HG03571 (cell line): Measurements from ENCODE around the gene CEP135.
A peak's percentile ranks its signal among the peaks of the same experiment; 100 is the strongest.

ENCODE experiments used
- ATAC-seq: cut with Tn5 transposase; IDR thresholded peaks from one replicate; pipeline ENCODE4 v1.9.1; 2021; ENCODE audit not compliant: unreplicated experiment

CEP135 gene

GRCh38 chr4:56008206-56008605 is 59.5 kb downstream of the CEP135 start:
- no peak for ATAC-seq

- no peak for ATAC-seq
These were observed 77.9 kb downstream of the CEP135 start for GRCh38 chr4:56026596-56026995.

DNA sequence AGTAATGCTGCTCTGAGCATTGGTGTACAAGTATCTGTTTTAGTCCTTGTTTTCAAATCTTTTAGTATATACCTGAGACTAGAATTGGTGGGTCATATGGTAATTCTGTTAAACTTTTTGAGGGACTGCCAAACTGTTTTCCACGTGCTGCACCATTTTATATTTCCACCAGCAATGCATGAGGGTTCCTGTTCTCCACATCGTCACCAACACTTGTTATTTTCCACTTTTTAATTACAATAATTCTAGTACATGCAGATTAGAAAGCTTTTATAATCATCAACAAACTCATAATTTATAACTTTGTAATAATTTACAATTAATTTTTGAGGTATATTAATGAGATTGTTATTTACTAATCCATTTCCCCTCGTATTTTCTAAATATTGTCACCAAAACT is 79.4 kb downstream of the CEP135 start:
- no peak for ATAC-seq

GRCh38 chr4:56038487-56039162 is 89.9 kb downstream of the CEP135 start:
- no peak for ATAC-seq

GRCh38 chr4:56040842-56041241 is 92.1 kb downstream of the CEP135 start:
- no peak for ATAC-seq

- ATAC-seq = no peak
These were observed 93.5 kb downstream of the CEP135 start for GRCh38 chr4:56042225-56042624.

- no peak for ATAC-seq
These were observed 99.6 kb downstream of the CEP135 start for GRCh38 chr4:56048383-56048701.

DNA sequence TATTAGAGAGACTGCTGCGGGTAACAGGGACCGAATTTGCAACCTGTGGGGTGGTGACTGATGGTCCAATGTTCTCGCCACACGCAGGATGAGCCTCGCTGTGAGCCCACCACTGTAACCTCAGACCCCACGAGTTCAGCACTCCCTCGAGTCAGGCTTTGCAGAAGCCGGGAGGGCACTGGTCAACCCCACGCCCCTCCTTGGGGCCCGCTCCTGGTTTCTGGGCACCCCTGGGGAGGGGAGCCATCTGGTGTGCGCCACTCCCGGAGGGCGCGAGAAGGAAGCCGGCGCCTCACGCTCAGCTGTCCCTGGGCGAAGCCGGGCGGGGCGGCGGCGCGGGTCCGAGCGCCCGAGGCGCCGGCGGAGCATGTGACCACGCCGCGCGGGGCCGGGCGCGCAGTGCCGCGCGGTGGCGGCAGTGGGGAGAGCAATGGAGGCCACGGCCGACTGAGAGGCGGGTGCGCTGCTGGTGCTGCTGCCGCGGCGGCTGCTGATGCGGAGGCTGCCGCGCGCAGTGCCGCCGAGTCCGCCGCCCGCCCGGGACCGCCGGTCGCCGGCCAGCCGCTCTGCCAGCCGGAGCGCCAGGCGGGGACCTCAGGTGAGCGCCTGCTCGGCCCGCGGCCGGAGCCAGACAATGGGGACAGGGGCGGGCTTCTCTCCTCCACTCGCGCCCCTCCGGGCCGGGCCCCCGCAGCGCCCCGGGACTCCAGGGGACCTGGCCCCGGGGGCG is 100.1 kb downstream of the CEP135 start:
- peak; percentile 96 for ATAC-seq

DNA sequence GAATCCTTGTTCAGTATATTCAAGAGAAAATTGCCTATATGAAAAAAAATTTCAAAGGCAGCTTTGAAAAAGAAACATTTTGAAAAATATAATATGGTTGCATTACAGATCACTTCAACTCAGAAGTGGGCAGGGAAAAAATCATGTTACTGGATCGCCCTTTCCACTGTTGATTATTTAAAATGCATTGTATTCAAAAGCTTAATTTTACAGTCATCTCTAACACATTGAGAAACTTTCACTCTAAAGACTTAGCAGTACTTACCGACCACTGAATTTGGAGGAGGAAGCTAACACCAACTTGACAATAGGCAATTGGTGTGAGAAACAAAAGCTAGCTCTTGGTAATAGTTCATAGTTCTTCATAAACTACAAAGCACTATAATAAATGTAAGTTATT is 101.9 kb downstream of the CEP135 start:
- no peak for ATAC-seq

GRCh38 chr4:56051029-56051709 is 102.4 kb downstream of the CEP135 start:
- no peak for ATAC-seq

DNA sequence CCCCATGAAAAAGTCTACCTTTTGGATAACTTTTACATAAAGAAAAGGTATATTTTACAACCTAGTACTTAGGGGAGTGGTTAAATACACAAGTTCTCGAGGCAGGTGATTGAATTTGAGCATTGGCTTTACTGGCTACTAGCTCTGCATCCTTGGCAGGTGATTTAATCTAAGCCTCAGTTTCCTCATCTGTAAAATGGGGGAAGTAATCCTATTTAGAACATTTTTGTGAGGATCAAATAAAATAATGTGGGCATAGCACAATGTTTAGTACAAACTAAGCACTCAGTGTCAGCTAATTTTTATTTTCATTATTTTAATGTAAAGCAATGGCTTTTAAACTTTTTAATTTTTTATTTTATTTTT is 102.9 kb downstream of the CEP135 start:
- ATAC-seq = no peak

DNA sequence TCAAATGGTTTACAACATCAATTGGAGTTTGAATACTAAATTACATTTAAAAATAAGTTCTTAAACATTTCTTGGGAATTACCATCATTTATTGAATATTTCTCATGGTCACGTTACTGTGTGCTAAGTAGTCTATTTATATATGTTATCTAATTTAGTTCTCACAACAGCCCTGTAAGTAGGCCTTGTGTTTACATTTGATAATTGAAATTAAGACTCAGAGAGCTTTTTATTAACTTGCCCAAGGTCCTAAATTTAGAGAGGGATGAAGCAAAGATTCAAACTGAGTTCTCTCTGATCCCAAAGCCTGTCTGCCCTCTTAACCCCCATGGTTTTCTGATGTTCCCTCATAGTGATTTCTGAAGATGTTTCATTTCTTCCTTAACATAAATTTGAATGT is 103.7 kb downstream of the CEP135 start:
- ATAC-seq = no peak

DNA sequence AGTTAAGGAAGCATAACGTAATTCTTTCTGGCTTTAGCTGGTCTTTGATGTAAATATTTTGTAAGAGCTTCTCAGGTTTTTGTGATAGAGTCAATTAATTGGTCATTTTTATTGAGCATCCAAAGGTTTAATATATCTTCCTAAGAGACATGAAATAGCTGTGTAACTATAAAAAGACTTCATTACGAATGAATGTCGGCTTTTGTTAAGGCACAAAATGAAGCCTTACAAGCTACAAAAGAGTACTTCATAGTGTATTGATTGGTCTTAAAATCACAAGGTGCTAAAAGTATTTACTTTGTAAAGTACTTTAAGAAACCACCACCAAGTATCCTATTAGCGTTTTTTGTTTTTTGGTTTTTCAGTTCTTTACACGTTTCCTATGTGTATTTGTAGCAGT is 104.2 kb downstream of the CEP135 start:
- no peak for ATAC-seq

GRCh38 chr4:56055027-56055977 is 106.6 kb downstream of the CEP135 start:
- ATAC-seq = no peak

- no peak for ATAC-seq
These were observed 107.2 kb downstream of the CEP135 start for GRCh38 chr4:56055991-56056390.

DNA sequence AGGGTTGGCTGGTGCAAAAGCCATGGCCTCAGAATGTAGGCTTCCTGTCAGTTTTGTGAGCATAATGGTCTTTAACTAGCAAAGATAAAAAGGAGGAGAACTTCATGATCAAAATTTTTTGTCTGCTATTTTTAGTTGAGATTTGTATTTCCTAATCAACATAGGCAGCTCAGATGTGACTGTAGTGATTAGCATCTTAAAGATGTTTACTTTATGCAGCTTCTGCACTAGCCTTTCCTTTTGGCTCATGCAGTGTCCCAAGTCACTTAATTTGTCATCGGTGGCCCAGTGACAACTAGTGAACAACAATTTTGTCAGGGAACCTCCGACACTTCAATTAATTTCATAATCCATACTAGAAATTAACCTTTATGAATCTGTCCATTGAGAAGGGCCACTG is 109.8 kb downstream of the CEP135 start:
- ATAC-seq = no peak

DNA sequence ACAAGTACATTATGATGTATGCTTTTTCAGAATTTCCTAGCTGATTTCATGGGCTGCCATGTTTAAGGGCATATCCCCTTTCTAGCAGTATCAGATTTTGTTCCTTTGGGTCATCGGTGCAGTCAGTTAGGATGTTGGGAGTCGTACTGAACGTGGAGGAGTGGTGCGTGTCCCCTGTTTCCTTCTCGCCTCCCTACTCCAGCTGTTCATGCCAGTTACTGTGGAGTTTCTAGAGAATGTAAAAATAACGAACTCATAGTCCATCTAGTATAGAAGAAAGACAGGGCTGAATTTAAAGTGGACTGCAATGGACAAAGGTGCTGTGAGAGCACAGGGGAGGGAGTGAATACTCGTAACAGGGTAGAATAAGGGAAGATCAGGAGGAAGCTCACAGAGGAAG is 111.3 kb downstream of the CEP135 start:
- no peak for ATAC-seq

DNA sequence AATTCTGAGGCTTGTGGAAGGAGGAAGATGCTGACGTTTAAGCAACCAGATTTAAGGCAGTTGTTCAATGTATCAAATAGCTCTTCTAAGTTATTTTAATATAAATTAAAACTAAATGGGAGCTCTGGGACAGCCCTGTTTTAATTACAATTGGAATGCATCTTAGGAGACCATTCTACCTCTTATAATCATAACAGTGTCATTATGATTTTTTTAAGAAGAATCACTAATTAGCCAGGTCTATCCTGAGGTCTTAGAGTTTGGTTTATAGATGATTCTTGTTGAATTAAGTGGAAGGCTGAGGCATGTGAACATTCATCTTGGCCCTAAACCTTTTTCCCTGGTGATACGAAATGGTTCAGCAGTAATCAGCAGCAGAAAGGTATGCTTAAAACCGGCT is 113.4 kb downstream of the CEP135 start:
- ATAC-seq = no peak

DNA sequence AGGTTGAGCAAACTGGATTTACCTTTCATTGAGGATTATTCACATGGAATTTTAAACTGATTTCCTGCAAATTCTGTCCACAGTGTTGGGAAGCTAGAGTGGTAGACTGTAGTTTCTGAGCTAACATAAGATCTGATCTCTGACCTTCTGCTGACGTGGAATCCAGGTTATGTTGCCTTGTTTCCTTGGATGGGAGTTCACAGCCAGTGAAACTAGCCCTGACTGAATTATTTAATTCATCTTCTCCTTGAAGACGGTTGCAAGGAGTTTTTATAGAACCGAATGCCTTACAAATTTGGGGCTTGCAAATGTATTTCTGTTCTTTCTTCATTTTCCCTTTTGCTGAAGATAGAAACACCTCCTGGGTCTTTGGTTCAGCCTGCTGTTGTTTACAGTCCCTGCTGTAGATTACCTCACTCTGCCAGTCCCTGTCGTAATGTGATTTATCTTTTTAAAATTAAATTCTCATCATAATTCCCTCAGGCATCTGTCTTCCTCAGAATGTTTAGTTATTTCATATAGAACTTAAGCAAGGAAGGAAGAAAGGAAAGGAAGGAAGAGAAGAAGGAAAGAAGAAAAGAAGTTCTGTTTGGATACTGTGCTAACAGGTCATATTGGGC is 113.9 kb downstream of the CEP135 start:
- no peak for ATAC-seq

- no peak for ATAC-seq
These were observed 117.7 kb downstream of the CEP135 start for GRCh38 chr4:56066493-56066892.

- no peak for ATAC-seq
These were observed 119.1 kb downstream of the CEP135 start for GRCh38 chr4:56067826-56068225.
